Mesendoderm (in vitro differentiated cells): ENCODE results near the gene MAGOH.

Experiments
- DNase-seq: peaks from one replicate; pipeline ENCODE4 v3.0.0; 2013
- H2AK5ac ChIP-seq: 2 replicates; pipeline ENCODE4 v1.6.1; 2013; ENCODE audit warnings: low read length, inconsistent platforms
- H2BK120ac ChIP-seq: 2 replicates; pipeline ENCODE4 v1.6.1; 2013; ENCODE audit warnings: low read depth, mild to moderate bottlenecking, low read length, moderate library complexity, mixed read lengths
- H2BK15ac ChIP-seq: replicated peaks from 2 replicates; pipeline ENCODE4 v1.6.1; 2013; ENCODE audit warnings: low read depth, mild to moderate bottlenecking, moderate library complexity
- H2BK5ac ChIP-seq: 2 replicates; pipeline ENCODE4 v1.6.1; 2013; ENCODE audit warnings: low read length, inconsistent platforms
- H3K18ac ChIP-seq: 2 replicates; pipeline ENCODE4 v1.6.1; 2013; ENCODE audit warnings: mild to moderate bottlenecking, low read length, mixed read lengths
- H3K23ac ChIP-seq: one replicate; pipeline ENCODE4 v1.6.1; 2013; ENCODE audit warnings: low read length
- H3K27ac ChIP-seq: 2 replicates; pipeline ENCODE4 v1.5.1; 2013; ENCODE audit warnings: low read depth, mild to moderate bottlenecking, inconsistent platforms, low read length, moderate library complexity
- H3K27me3 ChIP-seq: 2 replicates; pipeline ENCODE4 v1.6.1; 2013; ENCODE audit warnings: low read length, control low read depth, mild to moderate bottlenecking, inconsistent platforms; ENCODE audit not compliant: insufficient read depth, poor library complexity
- H3K36me3 ChIP-seq: 2 replicates; pipeline ENCODE4 v1.6.1; 2013; ENCODE audit warnings: low read length, inconsistent platforms; ENCODE audit not compliant: control insufficient read depth, insufficient read depth
- H3K4ac ChIP-seq: one replicate; pipeline ENCODE4 v1.6.1; 2013; ENCODE audit warnings: low read depth, mild to moderate bottlenecking, low read length, moderate library complexity
- H3K4me1 ChIP-seq: 2 replicates; pipeline ENCODE4 v1.6.1; 2013; ENCODE audit warnings: low read depth, low read length, inconsistent platforms; ENCODE audit not compliant: control insufficient read depth
- H3K4me2 ChIP-seq: 2 replicates; pipeline ENCODE4 v1.6.1; 2013; ENCODE audit warnings: low read length
- H3K4me3 ChIP-seq: 2 replicates; pipeline ENCODE4 v1.5.1; 2013; ENCODE audit warnings: mild to moderate bottlenecking, low read length
- H3K56ac ChIP-seq: one replicate; pipeline ENCODE4 v1.6.1; 2013; ENCODE audit warnings: low read length
- H3K79me1 ChIP-seq: 2 replicates; pipeline ENCODE4 v1.6.1; 2013; ENCODE audit warnings: low read length, inconsistent platforms
- H3K79me2 ChIP-seq: 2 replicates; pipeline ENCODE4 v1.6.1; 2013; ENCODE audit warnings: mild to moderate bottlenecking, low read length; ENCODE audit not compliant: control insufficient read depth, insufficient read depth
- H3K9ac ChIP-seq: 2 replicates; pipeline ENCODE4 v1.6.1; 2013; ENCODE audit warnings: low read length, inconsistent platforms
- H4K5ac ChIP-seq: one replicate; pipeline ENCODE4 v1.6.1; 2013; ENCODE audit warnings: low read length
- H4K8ac ChIP-seq: one replicate; pipeline ENCODE4 v1.6.1; 2013; ENCODE audit warnings: low read depth, mild to moderate bottlenecking, control low read depth, low read length, moderate library complexity
- WGBS: extraction: QIAGEN DNeasy Blood & Tissue Kit; methylation state at CpG from one replicate; pipeline ENCODE4 v1.1.7; 2013; ENCODE audit warnings: low lambda C conversion rate, missing lambda C conversion rate; ENCODE audit not compliant: insufficient coverage; ENCODE audit errors: extremely low coverage; 5-methylcytosine and 5-hydroxymethylcytosine counted together

The MAGOH gene

GRCh38 chr1:53182716-53183094 is 55.6 kb downstream of the MAGOH start:
- no peak overlapping the region for H2BK5ac ChIP-seq
- no peak overlapping the region for H3K18ac ChIP-seq
- H3K27ac ChIP-seq = no peak overlapping the region
- no peak overlapping the region for H3K4me2 ChIP-seq
- no peak overlapping the region for H4K8ac ChIP-seq
- WGBS = no CpG with 5 or more reads among the region's 3 CpGs
- H4K5ac ChIP-seq = no peak overlapping the region
- H2AK5ac ChIP-seq = no peak overlapping the region
- H3K27me3 ChIP-seq = no peaks in the 10 kb centered on the region
- no peak for DNase-seq
- no peak overlapping the region for H2BK15ac ChIP-seq
- H3K23ac ChIP-seq = no peak overlapping the region
- H3K9ac ChIP-seq = no peak overlapping the region
- no peaks in the 10 kb centered on the region for H3K4me1 ChIP-seq
- no peaks in the 10 kb centered on the region for H3K79me2 ChIP-seq
- no peaks in the 10 kb centered on the region for H3K36me3 ChIP-seq
- H3K4me3 ChIP-seq = no peak overlapping the region
- no peak overlapping the region for H3K56ac ChIP-seq
- H3K4ac ChIP-seq = no peak overlapping the region
- H3K79me1 ChIP-seq = no peaks in the 10 kb centered on the region
- no peak overlapping the region for H2BK120ac ChIP-seq

GRCh38 chr1:53182111-53182593 is 56.2 kb downstream of the MAGOH start:
- H3K4me1 ChIP-seq = no peaks in the 10 kb centered on the region
- H3K56ac ChIP-seq = no peak overlapping the region
- no peak overlapping the region for H3K4me3 ChIP-seq
- no peaks in the 10 kb centered on the region for H3K79me2 ChIP-seq
- no peak overlapping the region for H4K8ac ChIP-seq
- no peak overlapping the region for H3K18ac ChIP-seq
- no peak overlapping the region for H4K5ac ChIP-seq
- no peak overlapping the region for H3K27ac ChIP-seq
- H2BK5ac ChIP-seq = no peak overlapping the region
- H3K4ac ChIP-seq = no peak overlapping the region
- no peak overlapping the region for H2AK5ac ChIP-seq
- DNase-seq = peak; percentile 86
- H3K23ac ChIP-seq = no peak overlapping the region
- H3K79me1 ChIP-seq = no peaks in the 10 kb centered on the region
- no peak overlapping the region for H3K9ac ChIP-seq
- no CpG with 5 or more reads among the region's 16 CpGs for WGBS
- no peak overlapping the region for H3K4me2 ChIP-seq
- no peak overlapping the region for H2BK15ac ChIP-seq
- H3K36me3 ChIP-seq = no peaks in the 10 kb centered on the region
- no peak overlapping the region for H2BK120ac ChIP-seq
- H3K27me3 ChIP-seq = no peaks in the 10 kb centered on the region

- Histone ChIP-seq H3K27me3 (no peaks in the 10 kb centered on the region), H3K56ac (no peak overlapping the region), H2BK15ac (no peak overlapping the region), H3K79me1 (no peaks in the 10 kb centered on the region), H2BK120ac (no peak overlapping the region), H3K4ac (no peak overlapping the region), H2BK5ac (no peak overlapping the region), H3K79me2 (no peaks in the 10 kb centered on the region), H3K18ac (no peak overlapping the region), H3K23ac (no peak overlapping the region), H2AK5ac (no peak overlapping the region), H3K9ac (no peak overlapping the region), H3K4me2 (no peak overlapping the region), H3K4me3 (no peak overlapping the region), H4K5ac (no peak overlapping the region), H3K36me3 (no peaks in the 10 kb centered on the region), H4K8ac (no peak overlapping the region), H3K27ac (no peak overlapping the region), H3K4me1 (no peaks in the 10 kb centered on the region)
- DNase-seq = no peak
- WGBS = no CpG with 5 or more reads among the region's 5 CpGs
Observed at GRCh38 chr1:53180951-53181350, 57.4 kb downstream of the MAGOH start.

- no peak overlapping the region for H4K5ac ChIP-seq
- no peak overlapping the region for H2BK120ac ChIP-seq
- no peak overlapping the region for H3K23ac ChIP-seq
- H3K4me2 ChIP-seq = no peak overlapping the region
- no peak overlapping the region for H3K56ac ChIP-seq
- H3K4me1 ChIP-seq = no peaks in the 10 kb centered on the region
- WGBS = no CpG with 5 or more reads among the region's 2 CpGs
- no peak for DNase-seq
- no peaks in the 10 kb centered on the region for H3K79me2 ChIP-seq
- H4K8ac ChIP-seq = no peak overlapping the region
- H3K18ac ChIP-seq = no peak overlapping the region
- H3K27me3 ChIP-seq = no peaks in the 10 kb centered on the region
- no peak overlapping the region for H3K9ac ChIP-seq
- H2BK5ac ChIP-seq = no peak overlapping the region
- no peaks in the 10 kb centered on the region for H3K79me1 ChIP-seq
- H3K4me3 ChIP-seq = no peak overlapping the region
- no peak overlapping the region for H2AK5ac ChIP-seq
- no peaks in the 10 kb centered on the region for H3K36me3 ChIP-seq
- no peak overlapping the region for H3K4ac ChIP-seq
- no peak overlapping the region for H2BK15ac ChIP-seq
- H3K27ac ChIP-seq = no peak overlapping the region
Observed at GRCh38 chr1:53180226-53180625, 58.1 kb downstream of the MAGOH start.
